Coronary artery (tissue), 2 donors: ENCODE measurements around the gene RPRML.

ENCODE experiments used
- DNase-seq: peaks from one replicate; pipeline ENCODE4 v3.0.0-alpha.2; 2017; ENCODE audit warnings: low spot score
- H3K27ac ChIP-seq, 2 donors: fragments of 200-600 bp; sonication (generic); one replicate each; pipeline ENCODE4 v1.5.1; 2016 to 2019
- H3K4me3 ChIP-seq: fragments of 200-600 bp; sonication (generic); 2 replicates; pipeline ENCODE4 v1.5.1; 2016; ENCODE audit warnings: mild to moderate bottlenecking, moderate library complexity
- TF ChIP-seq, protein P1 (sequence below): fragments of 200-600 bp; sonication (generic); IDR thresholded peaks from one replicate; pipeline ENCODE4 v1.5.1; 2019; ENCODE audit warnings: antibody characterized with exemption

RPRML gene

DNA sequence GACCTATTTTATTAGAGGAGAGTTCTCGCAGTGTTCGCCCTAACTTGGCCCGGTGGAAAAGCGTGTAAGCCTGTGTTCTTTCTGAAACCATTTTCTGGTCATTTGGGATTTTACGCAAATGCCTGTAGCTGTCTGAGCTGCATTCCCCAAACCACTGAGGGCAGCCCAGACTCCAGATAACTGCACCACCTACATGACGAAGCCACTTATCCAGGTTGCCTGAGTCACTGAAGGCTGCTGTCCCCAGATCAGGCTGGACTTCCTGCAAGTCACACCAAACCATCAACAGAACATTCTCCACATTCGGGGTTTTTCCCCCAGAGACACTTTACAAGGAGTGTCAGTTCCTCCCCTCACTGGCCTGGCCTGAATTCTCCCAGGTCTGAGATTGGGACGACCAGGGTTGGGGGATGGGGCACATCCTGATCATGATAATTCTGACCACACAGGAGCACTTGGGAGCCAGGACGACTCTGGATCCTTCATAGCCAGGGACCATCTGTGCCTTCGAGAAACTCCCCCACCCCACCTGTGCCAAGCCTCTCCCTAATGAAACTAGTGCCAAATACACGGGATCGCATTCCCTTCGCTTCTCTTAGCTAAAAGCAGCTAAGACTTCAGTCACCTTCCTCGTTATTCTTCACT is 2.3 kb downstream of the RPRML start:
- TF ChIP-seq, protein P1, sequence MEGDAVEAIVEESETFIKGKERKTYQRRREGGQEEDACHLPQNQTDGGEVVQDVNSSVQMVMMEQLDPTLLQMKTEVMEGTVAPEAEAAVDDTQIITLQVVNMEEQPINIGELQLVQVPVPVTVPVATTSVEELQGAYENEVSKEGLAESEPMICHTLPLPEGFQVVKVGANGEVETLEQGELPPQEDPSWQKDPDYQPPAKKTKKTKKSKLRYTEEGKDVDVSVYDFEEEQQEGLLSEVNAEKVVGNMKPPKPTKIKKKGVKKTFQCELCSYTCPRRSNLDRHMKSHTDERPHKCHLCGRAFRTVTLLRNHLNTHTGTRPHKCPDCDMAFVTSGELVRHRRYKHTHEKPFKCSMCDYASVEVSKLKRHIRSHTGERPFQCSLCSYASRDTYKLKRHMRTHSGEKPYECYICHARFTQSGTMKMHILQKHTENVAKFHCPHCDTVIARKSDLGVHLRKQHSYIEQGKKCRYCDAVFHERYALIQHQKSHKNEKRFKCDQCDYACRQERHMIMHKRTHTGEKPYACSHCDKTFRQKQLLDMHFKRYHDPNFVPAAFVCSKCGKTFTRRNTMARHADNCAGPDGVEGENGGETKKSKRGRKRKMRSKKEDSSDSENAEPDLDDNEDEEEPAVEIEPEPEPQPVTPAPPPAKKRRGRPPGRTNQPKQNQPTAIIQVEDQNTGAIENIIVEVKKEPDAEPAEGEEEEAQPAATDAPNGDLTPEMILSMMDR, result no peak
- Histone ChIP-seq H3K27ac (no peak overlapping the region), H3K4me3 (no peak overlapping the region)
- DNase-seq, result no peak

DNA sequence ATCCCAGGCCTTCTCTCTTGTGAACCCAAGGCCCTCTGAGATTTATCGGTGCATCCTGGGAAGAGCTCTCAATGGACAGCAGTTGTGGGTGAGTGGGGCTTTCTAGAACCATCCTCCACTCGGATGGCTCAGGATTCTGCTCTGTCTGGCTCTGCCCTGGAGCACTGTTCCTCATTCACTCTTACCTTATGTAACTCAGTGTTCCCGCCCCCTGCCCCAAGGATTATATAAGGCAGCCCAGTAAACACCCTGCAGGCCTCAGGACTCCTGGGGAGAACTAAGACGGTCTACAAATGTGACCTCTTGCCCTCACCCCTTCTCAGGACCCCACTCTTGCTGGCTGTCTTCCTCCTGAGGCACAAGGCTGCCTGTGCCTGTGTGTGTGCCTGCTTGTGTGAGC is 3.8 kb downstream of the RPRML start:
- H3K4me3 ChIP-seq, result no peak overlapping the region
- no peak for DNase-seq
- TF ChIP-seq, protein P1, result no peak
- H3K27ac ChIP-seq, result no peak overlapping the region

DNA sequence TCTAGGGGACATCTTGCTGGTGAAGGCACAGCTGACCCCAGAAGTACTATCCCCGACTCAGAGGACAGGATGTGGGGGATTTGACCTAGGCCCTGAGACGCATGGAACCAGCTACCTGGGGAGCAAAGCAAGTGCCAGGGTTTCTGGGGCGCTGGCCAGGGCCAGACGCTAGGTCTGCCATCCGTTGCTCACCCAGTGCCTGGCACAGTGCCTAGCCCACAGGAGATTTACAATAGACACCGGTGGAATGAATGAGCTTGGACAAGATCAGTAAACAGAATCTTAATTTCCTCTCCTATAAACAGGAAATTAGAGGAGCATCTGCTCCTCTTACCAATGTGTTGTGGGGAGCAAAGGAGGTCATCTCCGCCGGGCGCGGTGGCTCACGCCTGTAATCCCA is 5.0 kb downstream of the RPRML start:
- TF ChIP-seq, protein P1, result no peak
- H3K27ac ChIP-seq, result no peak overlapping the region
- no peak overlapping the region for H3K4me3 ChIP-seq
- DNase-seq, result no peak

DNA sequence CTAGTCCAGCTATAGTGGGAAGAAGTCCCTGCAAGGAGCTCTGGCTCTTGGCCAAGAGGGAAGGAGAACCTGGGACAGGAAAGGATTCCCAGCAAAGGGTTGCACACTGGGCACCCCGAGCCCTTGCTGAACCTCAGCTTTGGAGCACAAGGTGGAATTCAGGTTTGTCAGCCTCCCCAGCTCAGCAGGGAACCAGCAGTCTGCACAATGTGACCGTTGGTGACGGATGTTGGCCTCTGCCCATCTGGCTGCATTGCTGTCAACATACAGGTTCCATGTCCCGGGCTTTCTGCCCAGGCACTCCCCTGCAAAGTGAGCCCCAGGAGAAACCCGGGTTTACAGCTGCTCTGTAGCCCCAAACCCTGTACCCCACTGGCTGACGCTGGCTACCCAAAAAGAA is 6.7 kb downstream of the RPRML start:
- no peak for DNase-seq
- H3K27ac ChIP-seq, result no peak overlapping the region
- TF ChIP-seq, protein P1, result no peak
- H3K4me3 ChIP-seq, result no peak overlapping the region

DNA sequence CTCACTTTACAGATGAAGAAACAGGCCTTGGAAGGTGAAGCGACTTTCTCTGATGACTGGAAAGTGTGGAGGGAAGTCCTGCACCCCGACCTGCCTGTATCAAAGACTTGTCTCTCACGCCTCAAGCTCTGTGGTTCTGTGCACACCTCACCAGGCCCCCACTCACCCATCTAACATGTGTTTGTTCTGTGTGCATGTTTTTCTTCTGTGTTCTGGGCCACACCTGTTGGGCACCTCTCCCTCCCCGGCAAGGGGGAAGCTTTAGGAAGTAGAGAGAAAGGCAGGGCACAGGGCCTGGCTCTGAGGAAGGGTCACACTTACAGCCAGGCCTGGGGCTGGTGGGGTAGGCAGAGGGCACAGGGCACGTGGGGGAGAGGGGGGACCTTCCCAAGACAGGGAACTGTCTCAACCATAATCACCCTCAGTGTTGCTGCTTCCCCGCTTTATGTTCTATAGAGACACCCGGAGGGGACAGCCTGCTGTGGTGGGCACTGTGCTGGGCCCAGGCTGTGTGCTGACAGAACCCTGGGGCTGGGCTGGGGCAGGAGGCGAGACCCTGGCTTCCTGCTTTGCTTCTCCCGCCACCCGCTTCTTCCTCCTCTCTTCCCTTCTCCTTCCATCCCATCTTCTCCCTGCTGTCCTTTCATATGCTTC is 7.3 kb downstream of the RPRML start:
- Histone ChIP-seq H3K27ac (no peak overlapping the region), H3K4me3 (no peak overlapping the region)
- DNase-seq, result no peak
- TF ChIP-seq, protein P1, result no peak

DNA sequence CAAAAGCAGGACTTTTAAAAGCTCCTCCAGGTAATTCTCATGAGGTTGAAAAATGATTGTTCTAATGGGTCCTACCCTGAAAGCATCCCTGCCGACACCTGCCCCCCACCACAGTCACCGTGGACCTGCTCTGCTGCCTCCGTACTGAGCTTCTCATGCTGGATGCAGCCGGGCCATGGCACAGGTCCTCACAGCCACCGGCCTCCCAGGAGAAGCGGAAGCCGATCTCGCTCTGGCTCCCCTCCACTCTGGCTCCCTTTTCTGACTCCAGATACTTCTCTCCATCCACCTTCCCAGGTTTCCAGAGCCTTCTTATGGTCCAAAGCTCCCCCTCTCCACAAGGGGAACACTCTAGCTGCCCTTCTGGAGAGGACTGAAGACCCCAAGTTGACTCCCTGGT is 10.2 kb downstream of the RPRML start:
- TF ChIP-seq, protein P1, result no peak
- H3K27ac ChIP-seq, result no peak overlapping the region
- DNase-seq, result no peak
- no peak overlapping the region for H3K4me3 ChIP-seq

DNA sequence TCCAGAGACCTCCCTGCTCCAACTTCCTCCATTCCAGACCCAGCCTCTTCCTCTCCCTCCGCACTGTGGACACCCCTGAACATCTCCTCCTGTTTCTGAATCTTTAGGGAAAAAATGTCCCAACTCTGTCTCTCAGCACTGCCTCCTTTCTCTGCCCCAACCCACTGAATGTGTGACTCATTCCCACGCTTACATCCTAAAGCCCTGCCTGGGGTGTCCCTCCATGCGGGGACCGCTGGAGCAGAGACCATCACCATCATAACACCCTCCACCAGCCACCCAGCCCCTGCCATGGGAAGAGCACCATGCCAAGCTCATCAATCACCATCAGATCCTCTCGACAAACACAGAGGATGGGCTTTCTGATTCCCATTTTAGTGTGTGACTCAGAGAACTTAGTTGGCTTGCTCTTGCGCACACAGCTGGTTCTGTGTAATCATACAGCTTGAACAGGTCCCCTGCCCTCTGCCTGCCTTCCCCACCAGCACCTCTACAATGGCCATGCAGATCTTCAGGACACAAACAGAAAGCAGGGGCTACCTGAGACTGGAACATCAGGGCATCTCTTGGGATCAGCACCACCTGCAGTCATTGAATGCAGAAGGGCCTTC is 10.7 kb downstream of the RPRML start:
- Histone ChIP-seq H3K4me3 (no peak overlapping the region), H3K27ac (no peak overlapping the region)
- TF ChIP-seq, protein P1, result no peak
- DNase-seq, result no peak
